CD4-positive, alpha-beta T cell treated with Interleukin-17A for 1 hour (primary cell): ENCODE results near the gene DOK6.
"Not testable (repeated sequence)": the region's sequence is repeated elsewhere in the genome, so short reads cannot be mapped to it uniquely, and the experiment has no call there.

Source experiments
- DNase-seq: peaks from one replicate; pipeline ENCODE4 v3.0.0-alpha.2; 2020

The DOK6 gene

DNA sequence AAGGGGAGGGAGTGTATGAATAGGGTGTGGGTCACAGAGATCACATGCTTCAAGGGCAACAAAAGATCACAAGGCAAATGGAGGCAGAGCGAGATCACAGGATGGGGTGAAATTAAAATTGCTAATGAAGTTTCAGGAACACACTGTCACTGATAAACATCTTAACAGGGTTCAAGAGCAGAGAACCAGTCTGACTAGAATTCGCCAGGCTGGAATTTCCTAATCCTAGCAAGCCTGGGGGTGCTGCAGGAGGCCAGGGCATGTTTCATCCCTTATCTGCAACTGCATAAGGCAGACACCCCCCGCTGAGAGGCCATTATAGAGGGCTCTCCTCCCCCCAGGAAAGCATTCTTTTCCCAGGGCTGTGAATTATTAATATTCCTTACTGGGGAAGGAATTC lies 478.4 kb downstream of the DOK6 start:
- not testable (repeated sequence) for DNase-seq

DNA sequence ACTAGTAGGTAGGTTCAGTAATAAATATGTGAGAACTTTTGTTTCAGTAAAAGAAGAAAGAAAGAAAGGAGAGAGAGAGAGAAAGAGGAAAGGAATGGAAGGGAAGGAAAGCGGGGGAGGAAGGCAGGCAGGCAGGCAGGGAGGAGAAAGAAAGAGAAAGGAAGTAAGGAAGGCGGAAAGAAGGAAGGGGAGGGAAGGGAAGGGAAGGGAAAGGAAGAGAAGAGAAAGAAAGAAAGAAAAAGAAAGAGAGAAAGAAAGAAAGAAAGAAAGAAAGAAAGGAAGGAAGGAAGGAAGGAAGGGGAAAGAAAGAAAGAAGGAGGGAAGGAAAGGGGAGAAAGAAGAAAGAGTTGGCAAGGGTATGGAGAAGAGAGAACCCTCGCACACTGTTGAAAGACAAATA lies 479.4 kb downstream of the DOK6 start:
- DNase-seq = no peak

DNA sequence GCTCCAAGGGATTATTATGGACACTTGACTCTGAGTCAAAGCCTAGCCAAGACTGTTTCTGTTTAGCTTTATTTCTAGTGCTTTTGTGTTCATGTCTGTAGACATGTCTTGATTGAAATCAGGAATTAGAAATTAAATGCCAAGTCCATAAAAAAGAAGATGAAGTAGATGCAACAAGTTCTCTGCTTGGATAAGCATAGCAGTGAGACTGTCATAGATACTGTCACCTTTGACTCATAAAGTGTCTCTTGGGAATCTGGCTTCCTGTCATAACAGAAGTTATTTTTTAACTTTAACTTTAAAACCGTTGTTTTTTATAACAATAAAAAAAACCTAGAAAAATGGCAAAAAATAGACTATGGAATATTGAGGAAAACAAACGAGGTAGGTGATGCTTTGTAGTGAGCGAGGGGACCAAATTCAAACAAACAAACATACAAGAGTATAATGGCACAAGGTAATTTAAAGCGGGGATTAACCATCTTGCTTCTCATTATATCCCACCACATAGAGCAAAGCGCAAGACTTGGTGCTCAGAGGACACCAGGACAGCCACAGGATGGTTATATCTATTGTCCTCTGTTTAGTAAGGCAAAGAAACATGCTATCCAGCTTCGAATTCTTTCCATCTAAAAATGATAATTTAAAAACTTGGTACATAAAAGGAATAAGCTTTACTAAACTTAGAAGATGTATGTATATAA lies 482.4 kb downstream of the DOK6 start:
- DNase-seq = no peak

DNA sequence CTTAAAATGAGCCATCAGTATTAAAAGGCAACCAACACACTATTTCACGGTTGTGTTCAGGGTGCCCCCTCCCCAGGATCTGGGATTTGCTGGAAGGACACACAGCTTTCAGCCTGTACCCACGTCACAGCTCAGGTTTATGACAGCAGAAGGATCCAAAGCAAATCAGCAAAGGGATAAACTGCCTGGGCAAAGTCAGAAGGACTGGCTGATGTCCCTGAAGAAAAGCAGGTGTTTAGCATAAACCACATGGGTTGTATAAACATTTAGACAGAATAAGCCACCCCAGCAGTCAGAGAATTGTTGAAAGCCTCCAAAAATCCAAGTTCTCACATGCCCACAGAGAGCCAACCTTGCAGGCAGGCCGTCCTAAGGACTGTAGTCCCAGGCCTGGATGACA lies 483.1 kb downstream of the DOK6 start:
- no peak for DNase-seq

DNA sequence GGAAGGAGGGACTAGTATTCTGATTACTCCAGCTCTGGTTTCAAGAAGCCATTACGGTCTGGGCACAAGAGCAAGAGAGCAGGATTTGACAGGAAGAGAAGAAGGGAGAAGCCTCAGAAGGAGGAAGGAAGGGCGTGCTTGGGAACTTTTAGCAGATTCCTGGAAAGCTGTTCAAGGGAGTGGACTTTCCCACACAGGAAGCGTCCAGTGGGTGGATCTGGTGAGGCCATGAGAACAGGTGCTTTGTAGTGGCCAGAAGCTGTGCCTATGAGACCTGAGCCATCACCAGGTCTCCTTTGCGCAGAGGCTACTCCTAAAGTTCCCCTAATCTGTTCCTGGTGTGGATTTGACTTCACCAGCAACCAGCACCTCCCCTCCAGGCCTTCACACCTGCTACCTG lies 484.7 kb downstream of the DOK6 start:
- no peak for DNase-seq

DNA sequence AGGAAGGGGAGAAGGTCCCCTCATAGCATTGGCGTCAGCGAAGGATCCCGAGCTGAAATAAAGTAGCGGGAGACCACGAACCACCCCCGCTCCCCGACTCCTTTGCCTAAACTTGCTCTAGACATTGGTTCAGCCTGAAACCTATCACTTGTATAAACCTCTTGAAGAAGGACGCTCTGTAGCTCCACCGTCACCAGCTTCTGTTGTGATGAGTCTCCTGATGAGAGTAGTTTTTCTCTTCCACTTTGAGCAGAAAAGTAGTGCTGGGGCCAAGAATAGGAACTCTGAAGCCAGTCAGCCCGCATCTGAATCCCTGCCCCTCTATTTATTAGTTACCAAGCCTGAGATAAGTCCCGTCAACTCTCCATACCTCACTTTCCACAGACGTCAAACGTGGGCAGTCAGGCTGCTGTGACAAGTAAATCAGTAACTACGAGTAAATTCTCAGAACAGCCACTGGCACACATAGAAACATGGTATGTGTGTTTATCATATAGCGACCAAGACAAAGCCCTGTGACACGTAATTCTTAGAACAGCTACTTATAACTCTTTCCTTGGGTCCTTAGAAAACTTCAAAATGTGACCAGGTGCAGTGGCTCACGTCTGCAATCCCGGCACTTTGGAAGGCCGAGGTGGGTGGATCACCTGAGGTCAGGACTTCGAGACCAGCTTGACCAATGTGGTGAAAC lies 485.3 kb downstream of the DOK6 start:
- DNase-seq = peak; percentile 42

DNA sequence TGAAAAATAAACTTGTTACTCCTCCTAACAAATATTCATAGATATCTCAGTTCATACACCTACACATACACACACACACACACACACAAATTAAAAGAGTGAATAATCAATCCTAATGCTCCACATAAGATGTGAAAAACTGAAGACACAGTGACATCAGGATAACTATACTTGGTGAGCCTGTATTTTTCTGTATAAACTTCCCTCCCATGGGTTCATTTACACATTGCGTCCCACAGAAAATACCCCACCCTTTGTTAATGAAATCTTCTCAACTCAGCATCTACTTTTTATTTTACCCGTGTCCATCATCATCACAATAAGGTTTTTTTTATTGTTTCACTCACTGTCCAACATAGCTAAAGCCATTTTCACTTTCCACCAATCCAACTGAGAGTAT lies 486.6 kb downstream of the DOK6 start:
- DNase-seq = no peak

DNA sequence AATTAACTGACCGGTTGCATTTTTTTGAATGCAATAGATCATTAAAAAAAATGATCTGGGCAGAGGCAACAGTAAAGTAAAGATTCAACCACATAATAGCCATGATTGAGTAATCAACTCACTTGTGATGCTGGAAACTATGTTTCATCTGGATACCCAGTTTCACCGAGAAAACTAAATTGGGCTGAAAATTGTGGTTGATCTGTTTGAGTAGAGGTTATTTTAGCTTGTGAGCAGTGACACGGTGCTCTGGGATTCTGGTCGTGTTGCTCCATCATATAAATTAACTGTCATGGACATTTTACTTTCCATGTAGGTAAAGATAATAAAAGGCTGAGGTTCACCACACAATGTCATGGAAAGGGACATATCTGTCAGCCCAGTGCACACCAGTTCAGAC lies 488.3 kb downstream of the DOK6 start:
- DNase-seq = no peak

DNA sequence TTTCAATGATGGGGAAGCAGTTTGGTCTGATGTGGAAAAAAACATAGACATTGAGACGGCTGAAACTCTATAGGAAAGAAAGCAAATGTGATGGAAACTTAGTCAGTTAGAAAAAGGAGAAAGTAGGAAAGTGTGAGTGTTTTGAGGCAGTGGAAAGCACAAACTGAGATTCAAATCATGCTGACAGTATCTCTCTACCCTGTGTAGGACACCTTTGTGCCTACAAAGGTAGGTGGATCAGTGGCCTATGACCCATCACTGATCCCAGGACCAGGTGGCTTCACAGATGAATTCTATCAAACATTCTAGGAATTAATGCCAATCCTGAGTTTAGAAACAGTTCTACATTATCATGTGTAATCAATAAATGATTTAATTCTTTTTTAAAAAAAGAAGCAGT lies 489.9 kb downstream of the DOK6 start:
- no peak for DNase-seq

DNA sequence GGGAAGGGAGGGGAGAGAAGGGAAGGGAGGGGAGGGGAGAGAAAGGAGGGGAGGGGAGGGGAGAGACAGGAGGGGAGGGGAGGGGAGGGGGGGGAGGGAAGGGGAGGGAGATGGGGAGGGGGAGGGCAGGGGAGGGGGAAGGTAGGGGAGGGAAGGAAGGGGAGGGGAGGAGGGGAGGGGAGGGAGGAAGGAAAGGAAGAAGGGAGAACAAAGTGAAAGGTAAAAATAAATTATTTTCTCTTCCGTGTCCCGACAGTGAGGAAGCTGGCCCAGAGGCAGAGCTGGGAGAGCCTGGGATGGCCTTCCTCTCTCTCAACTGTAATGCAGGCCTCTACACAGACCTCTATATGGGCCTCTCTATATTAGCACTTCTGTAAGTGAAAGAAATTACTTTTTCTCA lies 493.8 kb downstream of the DOK6 start:
- no peak for DNase-seq

DNA sequence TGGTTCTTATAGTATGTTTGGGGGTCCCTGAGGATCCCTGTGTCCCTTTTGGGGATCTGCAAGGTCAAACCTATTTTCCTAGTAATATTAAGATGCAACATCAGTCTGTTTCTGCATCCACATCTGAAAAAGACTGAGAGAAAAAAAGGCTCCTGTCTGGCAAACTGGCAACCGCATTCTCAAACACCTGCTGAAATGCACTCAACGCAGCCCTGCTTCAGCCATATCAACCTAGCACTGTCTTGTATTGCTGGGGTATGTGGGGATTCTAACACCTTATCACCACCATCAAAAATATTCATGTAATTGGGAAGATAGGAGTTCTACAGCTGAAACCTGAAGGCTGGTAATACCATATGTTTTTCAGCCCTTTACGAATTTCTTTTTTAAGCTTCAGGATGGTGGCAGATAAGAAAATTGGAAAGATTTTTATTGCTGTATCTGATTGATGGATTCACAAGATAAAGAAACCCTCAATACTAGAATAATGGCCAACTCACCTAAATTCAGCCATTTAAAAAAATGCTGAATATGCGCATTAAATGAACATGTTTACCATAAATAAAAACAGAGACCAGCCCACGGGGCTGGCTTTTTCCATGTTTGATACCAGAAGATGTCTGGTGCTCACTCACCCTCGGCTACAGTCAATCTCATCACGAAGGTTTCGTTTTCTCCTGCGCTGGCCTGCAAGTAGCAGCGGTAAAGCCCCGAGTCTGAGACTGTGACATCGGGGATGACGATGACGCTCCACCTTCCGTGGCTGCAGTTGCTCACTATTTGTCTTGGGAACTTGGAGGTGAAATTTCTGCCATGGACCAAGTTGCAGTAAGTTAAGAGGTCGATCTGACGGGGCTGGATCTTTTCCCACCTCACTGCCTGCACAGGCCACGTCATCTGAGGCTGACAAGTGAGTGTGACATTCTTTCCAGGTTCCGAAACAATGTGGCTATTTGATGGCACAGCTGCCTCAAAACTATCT lies 494.7 kb downstream of the DOK6 start:
- DNase-seq = peak; percentile 68

DNA sequence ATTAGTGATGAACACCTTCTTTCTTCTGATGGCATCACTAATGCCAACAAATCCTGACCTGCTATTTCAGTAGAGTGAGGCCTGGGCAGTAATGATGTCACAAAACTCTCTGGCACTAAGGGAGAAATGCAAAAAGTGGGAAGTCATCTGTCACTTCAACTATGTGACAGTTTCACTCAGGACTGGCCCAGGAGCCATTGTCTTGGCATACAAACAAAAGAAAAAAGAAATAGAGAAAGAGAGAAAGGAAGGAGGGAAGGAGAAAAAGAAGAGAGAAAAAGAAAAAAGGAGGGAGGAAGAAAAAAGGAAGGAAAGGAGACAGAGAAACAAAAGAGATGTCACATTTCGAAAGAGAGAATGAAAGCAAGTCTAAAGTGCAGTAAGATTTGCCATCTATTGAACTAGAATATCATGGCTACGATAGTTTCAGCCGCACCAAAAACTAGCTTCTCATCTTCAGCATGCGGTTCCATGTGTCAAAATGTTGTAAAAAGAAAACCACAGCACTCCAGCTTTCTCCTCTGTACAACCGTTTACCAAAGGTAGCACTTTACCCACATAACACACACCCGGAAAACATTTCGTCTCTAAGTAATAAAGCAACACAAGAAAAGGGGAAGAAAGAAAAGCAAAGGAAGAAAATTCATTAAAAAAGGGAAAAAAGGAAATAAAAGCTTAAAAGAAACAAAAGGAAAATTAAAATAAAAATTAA lies 496.9 kb downstream of the DOK6 start:
- peak; percentile 63 for DNase-seq

DNA sequence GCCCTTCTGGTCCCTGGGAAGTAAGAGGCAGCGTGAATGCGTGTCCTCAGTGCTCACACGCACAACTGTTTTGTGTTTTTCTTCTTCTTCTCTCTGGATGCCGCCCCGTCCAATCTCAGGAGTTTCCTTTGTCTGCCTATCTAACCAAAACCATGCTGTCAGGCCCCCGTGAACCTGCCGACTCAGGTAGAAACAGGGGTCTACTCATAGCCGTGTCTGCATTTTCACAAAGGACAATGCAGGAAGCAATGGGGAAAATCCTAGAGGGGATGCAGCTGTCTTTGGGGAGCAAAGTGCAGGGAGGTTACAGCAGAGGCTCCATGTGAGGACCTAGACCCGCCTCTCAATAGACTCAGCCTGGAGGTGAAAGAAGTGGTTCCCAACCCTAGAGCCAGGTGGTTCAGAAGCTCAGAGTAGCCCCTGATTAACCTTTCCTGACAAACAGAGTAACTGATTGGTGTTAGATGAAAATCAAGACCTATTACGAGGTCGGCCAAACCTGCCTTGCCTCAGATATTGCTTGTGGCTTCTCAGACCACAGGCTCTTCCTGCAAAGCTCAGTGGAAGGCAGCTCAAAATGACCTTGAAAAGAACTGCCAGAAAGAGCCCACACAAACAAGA lies 497.7 kb downstream of the DOK6 start:
- DNase-seq = peak; percentile 39
